ENCODE measurements around the gene BRAT1.

The BRAT1 gene

DNA sequence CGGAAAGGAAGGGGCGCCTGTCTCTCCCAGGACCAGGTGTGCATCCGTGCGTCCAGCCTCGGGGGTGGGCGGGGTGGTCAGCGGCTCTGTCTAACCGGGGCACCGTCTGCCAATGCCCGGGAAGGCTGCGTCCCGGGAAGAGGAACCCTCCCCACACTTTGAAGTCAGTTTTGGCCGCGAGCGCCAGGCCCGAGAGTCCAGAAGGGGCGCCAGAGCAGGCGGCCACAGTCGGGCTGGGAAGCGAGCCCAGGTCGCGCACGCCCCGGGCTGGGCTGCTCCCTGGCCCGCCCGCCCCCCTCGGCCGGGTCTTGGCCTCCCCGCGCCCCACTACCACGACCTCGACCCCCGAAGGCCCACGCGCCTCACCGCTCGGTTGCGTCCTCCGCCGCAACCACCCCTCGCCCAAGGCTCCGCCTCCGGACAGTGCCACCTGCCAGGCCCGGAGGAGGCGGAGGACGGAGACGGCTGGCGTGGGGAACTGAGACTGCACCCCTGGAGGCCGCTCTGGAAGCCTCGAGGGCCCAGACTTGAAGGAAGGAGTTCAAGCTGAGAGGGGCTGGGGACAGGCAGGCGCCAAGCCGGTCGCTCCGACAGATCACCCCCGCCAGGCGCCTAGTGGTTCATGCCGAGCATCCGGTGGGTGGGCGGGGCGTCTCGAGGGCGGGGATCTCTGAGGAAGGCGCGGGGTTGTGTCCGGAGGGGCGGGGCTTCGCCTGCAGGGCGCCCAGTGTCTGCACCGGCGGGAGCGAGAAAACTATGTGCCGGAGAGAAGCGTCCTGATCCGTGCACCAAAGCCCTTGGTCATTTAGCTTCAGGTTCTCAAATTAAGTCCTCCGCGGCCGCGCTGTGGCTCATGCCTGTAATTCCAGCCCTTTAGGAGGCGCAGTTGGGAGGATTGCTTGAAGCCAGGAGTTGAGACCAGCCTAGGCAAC lies at the start of gene BRAT1:
TSS of gene BRAT1 (minus strand) at position 404 of the 932 bp plus-strand sequence. CDS start 1,093 bp downstream, outside the sequence.
- TF ChIP-seq JUND (IDR thresholded peaks at IDR 0.05; ENCODE audit: low read depth): no peak
- peak; percentile 97 to 98 for DNase-seq (ENCODE audit: low read depth in 1 of 2, low spot score in 1 of 2)
- in situ Hi-C loops (cut with HindIII; ENCODE audit: low pct_unique_long_range_greater_than_20kb, low sequenced_read_pairs): no loop called here

DNA sequence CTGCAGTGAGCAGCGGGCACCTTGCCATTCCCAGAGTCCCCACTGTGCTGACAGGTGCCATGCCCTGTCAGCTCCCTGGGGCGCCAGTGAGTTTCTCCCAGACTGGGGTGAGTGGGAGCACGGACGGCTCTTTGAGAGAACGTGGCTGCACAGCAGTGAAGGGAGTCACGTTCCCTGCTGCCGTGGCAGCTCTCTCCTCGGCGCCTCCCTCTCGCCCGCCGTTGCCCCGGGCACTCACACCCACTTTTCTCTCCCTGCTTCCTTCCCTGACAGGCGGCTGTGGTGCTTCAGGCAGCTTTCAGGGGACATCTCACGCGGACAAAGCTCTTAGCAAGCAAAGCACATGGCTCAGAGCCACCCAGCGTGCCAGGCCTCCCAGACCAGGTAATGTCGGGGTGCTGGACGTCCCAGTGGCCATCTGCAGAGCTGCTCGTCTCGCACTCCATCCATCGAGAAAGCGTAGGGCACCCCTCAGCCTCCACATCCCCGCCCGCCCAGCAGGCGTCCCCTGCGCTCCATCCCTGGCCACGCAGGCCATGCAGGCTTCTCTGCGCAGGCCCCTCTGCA lies 49.4 kb upstream of the BRAT1 start:
- in situ Hi-C loops (cut with HindIII; ENCODE audit: low pct_unique_long_range_greater_than_20kb, low sequenced_read_pairs): no loop called here
- no peak for DNase-seq (ENCODE audit: low read depth in 1 of 2, low spot score in 1 of 2)
- no peak for TF ChIP-seq JUND (IDR thresholded peaks at IDR 0.05; ENCODE audit: low read depth)

DNA sequence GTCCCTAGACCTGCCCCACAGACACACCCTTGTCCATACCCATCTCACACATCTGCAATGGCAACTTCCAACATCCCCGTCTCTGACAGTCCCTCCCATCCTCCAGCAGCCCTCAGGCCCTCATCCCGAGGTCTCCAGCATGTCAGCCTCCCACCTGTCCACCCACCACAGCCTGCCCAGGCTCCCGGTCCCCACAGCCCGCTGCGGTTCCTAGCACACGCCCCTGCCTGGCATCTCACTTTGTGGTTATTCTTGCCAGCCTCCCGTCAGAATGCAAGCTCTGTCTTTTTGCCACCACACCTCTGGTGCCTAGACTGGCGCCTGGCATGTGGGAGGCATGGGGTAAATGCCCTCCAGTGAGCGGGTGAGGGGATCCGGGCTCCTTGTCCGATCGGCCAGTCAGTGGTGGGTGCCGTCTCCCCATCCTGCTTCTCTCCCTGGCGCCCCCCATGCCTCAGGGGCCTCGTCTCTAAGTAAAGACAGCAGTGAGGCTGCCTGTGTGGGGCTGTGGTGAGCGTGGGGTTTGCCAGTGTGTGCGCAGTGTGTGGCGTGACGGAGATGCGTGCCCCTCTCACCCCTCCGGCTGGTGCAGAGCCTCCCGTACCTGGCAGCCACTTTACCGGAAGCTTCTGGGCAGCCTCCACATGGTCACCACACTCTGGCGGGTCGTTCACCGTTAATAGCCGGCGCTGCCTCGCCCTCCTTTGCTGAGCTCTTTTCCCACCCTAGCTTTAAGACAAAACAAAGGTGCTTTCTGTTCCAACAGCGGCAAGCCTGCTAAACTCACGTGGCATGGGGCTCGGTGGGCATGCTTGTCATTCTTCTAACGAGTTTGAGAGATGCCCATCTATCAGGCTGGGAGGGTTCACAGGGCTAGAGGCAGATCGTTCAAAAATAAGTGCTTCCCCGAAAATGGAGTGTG lies 48.0 kb upstream of the BRAT1 start:
- in situ Hi-C loops (cut with HindIII; ENCODE audit: low pct_unique_long_range_greater_than_20kb, low sequenced_read_pairs): no loop called here
- no peak for DNase-seq (ENCODE audit: low read depth in 1 of 2, low spot score in 1 of 2)
- TF ChIP-seq JUND (IDR thresholded peaks at IDR 0.05; ENCODE audit: low read depth): no peak

DNA sequence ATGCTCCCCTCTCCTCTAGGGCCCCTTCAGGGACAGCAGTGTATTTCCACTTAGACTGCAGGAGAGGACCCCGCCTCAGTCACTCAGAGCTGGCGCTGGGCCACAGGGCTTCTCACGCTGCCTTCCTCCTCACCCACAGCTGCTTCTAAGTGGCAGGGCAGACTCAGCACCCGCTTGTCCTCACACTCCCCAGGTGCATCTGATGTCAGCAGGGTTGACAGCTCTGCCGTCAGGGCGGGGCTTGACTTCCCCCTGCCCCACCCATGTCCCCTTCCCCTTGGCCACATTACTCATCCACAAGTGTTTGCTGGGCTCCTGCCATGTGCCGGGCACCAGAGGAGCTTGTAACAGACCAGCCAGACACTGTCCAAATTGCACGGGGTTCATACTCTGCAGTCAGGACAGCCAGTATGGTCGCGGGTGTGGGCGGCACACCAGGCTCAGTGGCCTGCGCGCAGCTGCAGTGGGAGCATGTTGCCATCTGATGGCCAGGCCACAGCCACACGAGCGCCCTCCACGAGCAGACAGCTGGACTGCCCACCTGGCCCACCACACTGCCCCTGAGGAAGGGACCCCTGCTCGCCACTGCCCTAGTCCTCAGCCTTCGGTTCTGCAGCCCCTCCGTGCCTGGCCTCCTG lies 47.2 kb upstream of the BRAT1 start:
- in situ Hi-C loops (cut with HindIII; ENCODE audit: low pct_unique_long_range_greater_than_20kb, low sequenced_read_pairs): no loop called here
- TF ChIP-seq JUND (IDR thresholded peaks at IDR 0.05; ENCODE audit: low read depth): no peak
- no peak for DNase-seq (ENCODE audit: low read depth in 1 of 2, low spot score in 1 of 2)

DNA sequence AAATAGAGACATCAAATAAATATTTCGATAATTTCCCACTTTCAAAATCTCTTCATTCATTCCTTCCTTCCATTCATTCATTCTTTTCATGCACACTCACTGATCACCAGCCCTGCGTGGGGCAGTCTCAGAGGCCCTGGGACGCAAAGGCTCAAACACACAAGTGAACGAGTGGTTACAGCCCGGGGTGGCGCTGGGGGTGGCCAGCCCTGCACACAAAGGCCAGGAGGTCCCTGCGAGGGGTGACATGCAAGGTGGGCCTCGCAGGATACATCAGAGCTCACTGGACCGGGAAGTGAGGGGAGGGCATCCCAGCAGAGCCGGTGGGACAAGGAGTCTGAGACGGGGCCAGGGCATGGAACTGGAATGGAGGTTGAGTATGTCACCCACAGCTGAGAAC lies 46.6 kb upstream of the BRAT1 start:
- in situ Hi-C loops (cut with HindIII; ENCODE audit: low pct_unique_long_range_greater_than_20kb, low sequenced_read_pairs): no loop called here
- DNase-seq (ENCODE audit: low read depth in 1 of 2, low spot score in 1 of 2): no peak
- no peak for TF ChIP-seq JUND (IDR thresholded peaks at IDR 0.05; ENCODE audit: low read depth)

DNA sequence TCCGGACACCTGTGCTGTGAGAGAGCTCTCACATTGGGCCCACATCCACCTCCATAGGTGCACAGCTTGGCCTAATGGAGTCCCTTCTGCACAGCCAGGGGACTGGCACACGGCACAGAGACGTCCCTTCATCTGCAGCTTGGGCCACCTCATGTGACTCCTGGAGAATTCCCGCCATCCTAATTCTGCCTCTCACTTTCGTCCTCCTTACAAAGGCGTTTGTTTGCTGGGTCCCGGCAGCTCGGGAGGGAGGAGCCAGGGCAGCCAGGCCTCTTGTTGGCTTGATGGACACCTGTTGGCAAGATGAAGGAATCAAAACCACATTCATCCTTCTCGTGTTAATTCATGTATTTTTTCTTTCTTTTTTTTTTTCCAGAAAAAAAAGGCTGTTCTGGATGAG lies 45.7 kb upstream of the BRAT1 start:
- TF ChIP-seq JUND (IDR thresholded peaks at IDR 0.05; ENCODE audit: low read depth): no peak
- in situ Hi-C loops (cut with HindIII; ENCODE audit: low pct_unique_long_range_greater_than_20kb, low sequenced_read_pairs): no loop called here
- DNase-seq (ENCODE audit: low read depth in 1 of 2, low spot score in 1 of 2): no peak

DNA sequence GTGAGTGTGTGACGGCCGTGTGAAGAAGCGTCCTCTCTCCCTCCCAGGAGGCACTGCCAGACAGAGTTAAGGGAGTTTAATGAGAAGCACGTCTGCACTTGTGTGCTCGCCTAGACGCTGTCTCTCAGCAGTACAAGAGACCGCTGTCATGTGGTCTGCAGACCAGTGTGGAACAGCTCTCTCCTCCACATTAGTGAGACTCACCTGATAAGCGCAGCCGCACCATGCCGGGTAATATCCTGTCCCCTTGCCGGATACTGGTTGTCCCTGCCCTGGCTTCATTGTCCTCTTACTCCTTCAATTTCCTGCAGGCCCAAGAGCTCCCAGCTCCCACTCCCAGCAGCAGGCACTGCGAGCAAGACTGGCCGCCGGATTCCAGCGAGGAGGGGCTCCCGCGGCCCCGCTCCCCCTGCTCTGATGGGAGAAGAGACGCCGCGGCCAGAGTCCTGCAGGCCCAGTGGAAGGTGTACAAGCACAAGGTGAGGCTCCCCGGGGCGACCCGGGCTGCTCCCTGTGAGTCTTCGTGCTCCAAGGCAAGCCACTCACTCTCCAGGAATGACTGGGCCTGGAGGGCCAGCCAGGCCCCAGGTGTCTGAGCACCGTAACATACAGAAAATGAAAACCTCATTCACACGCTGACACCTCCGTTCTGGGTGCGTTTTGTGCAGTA lies 43.0 kb upstream of the BRAT1 start:
- in situ Hi-C loops (cut with HindIII; ENCODE audit: low pct_unique_long_range_greater_than_20kb, low sequenced_read_pairs): no loop called here
- DNase-seq (ENCODE audit: low read depth in 1 of 2, low spot score in 1 of 2): no peak
- TF ChIP-seq JUND (IDR thresholded peaks at IDR 0.05; ENCODE audit: low read depth): no peak

DNA sequence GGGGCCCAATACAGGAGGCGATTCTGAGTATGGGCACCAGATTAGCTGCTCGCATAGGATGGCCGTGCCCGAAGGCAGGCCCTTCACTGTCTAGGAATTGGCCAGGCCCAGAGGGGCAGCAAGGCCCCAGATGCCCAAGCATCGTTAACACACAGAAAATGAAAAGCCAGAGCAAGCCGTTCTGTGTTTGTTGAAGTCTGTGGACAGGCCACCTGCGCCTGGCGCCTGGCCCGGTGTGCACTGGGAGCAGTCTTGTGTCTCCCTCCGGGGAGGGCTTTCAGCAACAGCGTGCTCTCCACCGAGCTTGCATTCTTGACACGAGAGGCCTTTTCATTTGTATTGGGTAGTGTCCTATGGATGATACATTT lies 41.9 kb upstream of the BRAT1 start:
- TF ChIP-seq JUND (IDR thresholded peaks at IDR 0.05; ENCODE audit: low read depth): no peak
- in situ Hi-C loops (cut with HindIII; ENCODE audit: low pct_unique_long_range_greater_than_20kb, low sequenced_read_pairs): no loop called here
- DNase-seq (ENCODE audit: low read depth in 1 of 2, low spot score in 1 of 2): no peak

DNA sequence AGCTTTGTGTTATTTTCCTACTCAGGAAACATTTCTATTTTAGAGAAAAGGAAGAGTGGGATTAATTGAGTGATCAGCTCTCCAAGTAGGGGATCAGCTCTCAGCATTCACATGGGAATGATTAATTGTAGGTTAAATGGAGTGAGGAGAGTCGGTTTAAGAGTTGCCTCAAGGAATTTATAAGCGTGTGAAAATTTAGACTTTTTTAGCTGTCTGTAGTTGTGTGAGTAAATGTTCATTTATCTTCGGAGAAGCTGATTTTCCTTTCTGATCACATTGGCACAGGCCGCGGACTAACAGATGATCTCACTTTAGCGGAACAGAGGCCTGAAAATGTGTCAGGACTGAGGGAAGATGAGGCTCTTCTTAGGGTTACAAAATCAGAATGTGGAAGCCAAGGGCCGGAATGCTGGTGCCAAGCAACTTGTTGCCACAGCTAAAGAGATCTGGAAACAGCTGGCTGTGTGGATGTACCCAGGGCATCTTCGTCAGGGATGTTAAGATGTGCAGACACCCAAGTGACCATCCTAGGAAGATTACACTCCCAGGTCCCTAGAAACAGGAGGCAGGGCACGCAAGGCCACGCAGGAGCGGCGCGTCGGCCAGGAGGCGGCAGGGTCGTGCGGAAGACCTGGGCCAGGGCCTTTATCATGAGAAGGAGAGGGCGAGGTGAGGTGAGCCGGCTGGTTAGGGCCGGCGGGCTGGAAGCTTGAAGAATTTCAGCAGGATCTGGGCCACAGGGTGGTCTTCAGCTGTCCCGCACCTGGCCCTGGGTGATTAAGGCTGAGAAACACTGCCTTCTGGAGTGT lies 41.3 kb upstream of the BRAT1 start:
- in situ Hi-C loops (cut with HindIII; ENCODE audit: low pct_unique_long_range_greater_than_20kb, low sequenced_read_pairs): no loop called here
- DNase-seq (ENCODE audit: low read depth in 1 of 2, low spot score in 1 of 2): no peak
- TF ChIP-seq JUND (IDR thresholded peaks at IDR 0.05; ENCODE audit: low read depth): no peak

DNA sequence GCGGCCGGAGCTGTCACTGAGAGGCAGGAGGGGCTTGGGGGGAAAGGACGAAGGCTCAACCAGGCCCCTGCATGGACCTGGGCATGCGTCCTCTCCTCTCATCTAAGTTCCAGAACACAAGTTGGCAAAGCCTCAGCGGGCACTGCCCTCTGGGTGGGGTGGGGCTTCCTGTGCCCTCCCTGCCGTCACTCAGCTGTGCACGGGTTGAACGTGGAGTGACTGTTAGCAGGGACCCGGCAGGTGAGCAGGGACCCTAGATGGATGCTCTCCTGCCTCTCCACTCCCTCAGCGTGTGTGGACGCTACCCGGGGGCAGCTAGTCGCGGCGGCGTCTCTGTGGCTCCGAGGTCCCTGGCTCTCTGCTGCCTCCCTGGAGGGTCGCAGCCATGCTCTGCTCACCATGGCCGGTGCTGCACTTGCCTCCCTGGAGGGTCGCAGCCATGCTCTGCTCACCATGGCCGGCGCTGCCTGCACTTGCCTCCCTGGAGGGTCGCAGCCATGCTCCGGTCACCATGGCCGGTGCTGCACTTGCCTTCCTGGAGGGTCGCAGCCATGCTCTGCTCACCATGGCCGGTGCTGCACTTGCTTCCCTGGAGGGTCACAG lies 40.0 kb upstream of the BRAT1 start:
- in situ Hi-C loops (cut with HindIII; ENCODE audit: low pct_unique_long_range_greater_than_20kb, low sequenced_read_pairs): no loop called here
- TF ChIP-seq JUND (IDR thresholded peaks at IDR 0.05; ENCODE audit: low read depth): no peak

DNA sequence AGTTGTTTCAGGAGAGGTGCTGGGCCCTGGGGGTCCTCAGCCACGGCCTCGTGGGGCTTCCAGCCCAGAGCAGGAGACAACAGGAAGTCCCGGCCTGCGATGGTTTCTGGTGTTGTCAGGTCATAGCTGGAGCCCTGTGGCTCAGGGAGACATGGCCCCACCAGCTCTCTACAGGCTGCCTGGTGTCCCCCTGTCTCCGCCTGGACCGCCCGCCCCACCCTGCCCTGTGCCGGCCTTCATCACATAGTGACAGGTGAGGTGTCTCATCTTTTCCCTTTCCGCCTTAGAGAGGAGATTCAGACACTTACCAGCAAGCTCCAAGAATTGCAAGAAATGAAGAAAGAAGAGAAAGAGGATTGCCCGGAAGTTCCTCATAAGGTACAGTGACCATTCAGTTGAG lies 39.3 kb upstream of the BRAT1 start:
- in situ Hi-C loops (cut with HindIII; ENCODE audit: low pct_unique_long_range_greater_than_20kb, low sequenced_read_pairs): no loop called here
- no peak for TF ChIP-seq JUND (IDR thresholded peaks at IDR 0.05; ENCODE audit: low read depth)
- no peak for DNase-seq (ENCODE audit: low read depth in 1 of 2, low spot score in 1 of 2)

More for the DNA sequence above, 40.0 kb upstream of the BRAT1 start:
- DNase-seq (ENCODE audit: low read depth in 1 of 2, low spot score in 1 of 2): no peak
